Trophoblast cell (in vitro differentiated cells and primary cell): ENCODE results near the gene COMMD1.

Source experiments
- DNase-seq, 2 donors: peaks; one replicate each; pipeline ENCODE4 v3.0.0-alpha.2; 2016
- H2AFZ ChIP-seq: 2 replicates; pipeline ENCODE4 v1.6.1; 2013; ENCODE audit warnings: low read length, moderate library complexity, mild to moderate bottlenecking; ENCODE audit not compliant: insufficient read depth, poor library complexity
- H2AK5ac ChIP-seq: 2 replicates; pipeline ENCODE4 v1.6.1; 2013; ENCODE audit warnings: mild to moderate bottlenecking, low read length
- H2BK120ac ChIP-seq: 2 replicates; pipeline ENCODE4 v1.6.1; 2013; ENCODE audit warnings: low read length, mild to moderate bottlenecking, moderate library complexity; ENCODE audit not compliant: insufficient read depth, poor library complexity
- H2BK12ac ChIP-seq: 2 replicates; pipeline ENCODE4 v1.6.1; 2013; ENCODE audit warnings: mild to moderate bottlenecking, low read length, moderate library complexity
- H2BK5ac ChIP-seq: 2 replicates; pipeline ENCODE4 v1.6.1; 2013; ENCODE audit warnings: low read length, low read depth, moderate library complexity, mild to moderate bottlenecking; ENCODE audit not compliant: poor library complexity
- H3K14ac ChIP-seq: 2 replicates; pipeline ENCODE4 v1.6.1; 2013; ENCODE audit warnings: mild to moderate bottlenecking, low read length
- H3K18ac ChIP-seq: 2 replicates; pipeline ENCODE4 v1.6.1; 2013; ENCODE audit warnings: mild to moderate bottlenecking, low read length
- H3K23ac ChIP-seq: 2 replicates; pipeline ENCODE4 v1.6.1; 2013; ENCODE audit warnings: low read length
- H3K27ac ChIP-seq: 2 replicates; pipeline ENCODE4 v1.5.1; 2013; ENCODE audit warnings: low read depth, mild to moderate bottlenecking, inconsistent platforms, low read length, moderate library complexity
- H3K27me3 ChIP-seq: 2 replicates; pipeline ENCODE4 v1.6.1; 2013; ENCODE audit warnings: inconsistent platforms, mild to moderate bottlenecking, low read length, moderate library complexity; ENCODE audit not compliant: insufficient read depth
- H3K36me3 ChIP-seq, 2 experiments: 1 replicate in 1 of 2; 2 replicates in 1 of 2; pipeline ENCODE4 v1.6.1; 2013; ENCODE audit warnings: low read length in 2 of 2, mild to moderate bottlenecking in 2 of 2, moderate library complexity in 1 of 2; ENCODE audit not compliant: insufficient read depth in 2 of 2, control insufficient read depth in 1 of 2
- H3K4ac ChIP-seq: 2 replicates; pipeline ENCODE4 v1.6.1; 2013; ENCODE audit warnings: low read depth, mild to moderate bottlenecking, low read length, moderate library complexity
- H3K4me1 ChIP-seq, 2 experiments: 1 replicate in 1 of 2; 2 replicates in 1 of 2; pipeline ENCODE4 v1.6.1; 2013; ENCODE audit warnings: low read length in 2 of 2, mild to moderate bottlenecking in 2 of 2, moderate library complexity in 1 of 2; ENCODE audit not compliant: insufficient read depth in 2 of 2, control insufficient read depth in 1 of 2
- H3K4me2 ChIP-seq: 2 replicates; pipeline ENCODE4 v1.6.1; 2013; ENCODE audit warnings: inconsistent platforms, mild to moderate bottlenecking, low read length, moderate library complexity
- H3K4me3 ChIP-seq: 2 replicates; pipeline ENCODE4 v1.5.1; 2013; ENCODE audit warnings: mild to moderate bottlenecking, low read depth, low read length, inconsistent platforms
- H3K79me1 ChIP-seq: one replicate; pipeline ENCODE4 v1.6.1; 2013; ENCODE audit warnings: low read length
- H3K79me2 ChIP-seq: 2 replicates; pipeline ENCODE4 v1.6.1; 2013; ENCODE audit warnings: low read length, mild to moderate bottlenecking; ENCODE audit not compliant: control insufficient read depth, insufficient read depth, poor library complexity
- H3K9ac ChIP-seq: 2 replicates; pipeline ENCODE4 v1.6.1; 2013; ENCODE audit warnings: mild to moderate bottlenecking, low read length
- H3K9me3 ChIP-seq: 2 replicates; pipeline ENCODE4 v1.6.1; 2013; ENCODE audit warnings: low read depth, mild to moderate bottlenecking, control low read depth, inconsistent platforms, low read length; ENCODE audit not compliant: insufficient read depth
- H4K12ac ChIP-seq: 2 replicates; pipeline ENCODE4 v1.6.1; 2013; ENCODE audit warnings: low read depth, mild to moderate bottlenecking, low read length, moderate library complexity
- H4K8ac ChIP-seq: 2 replicates; pipeline ENCODE4 v1.6.1; 2013; ENCODE audit warnings: low read depth, mild to moderate bottlenecking, low read length, moderate library complexity
- H4K91ac ChIP-seq: one replicate; pipeline ENCODE4 v1.6.1; 2013; ENCODE audit warnings: low read depth, mild to moderate bottlenecking, low read length, moderate library complexity
- WGBS: extraction: QIAGEN DNeasy Blood & Tissue Kit; methylation state at CpG from one replicate; pipeline ENCODE4 v1.1.7; 2013; ENCODE audit warnings: missing lambda C conversion rate; ENCODE audit not compliant: insufficient read length, insufficient coverage; ENCODE audit errors: extremely low coverage; 5-methylcytosine and 5-hydroxymethylcytosine counted together

The COMMD1 gene

GRCh38 chr2:62163834-62164233 lies 258.4 kb downstream of the COMMD1 start:
- Histone ChIP-seq H3K4me3 (no peak overlapping the region), H2BK120ac (no peak overlapping the region), H3K18ac (no peak overlapping the region)

DNA sequence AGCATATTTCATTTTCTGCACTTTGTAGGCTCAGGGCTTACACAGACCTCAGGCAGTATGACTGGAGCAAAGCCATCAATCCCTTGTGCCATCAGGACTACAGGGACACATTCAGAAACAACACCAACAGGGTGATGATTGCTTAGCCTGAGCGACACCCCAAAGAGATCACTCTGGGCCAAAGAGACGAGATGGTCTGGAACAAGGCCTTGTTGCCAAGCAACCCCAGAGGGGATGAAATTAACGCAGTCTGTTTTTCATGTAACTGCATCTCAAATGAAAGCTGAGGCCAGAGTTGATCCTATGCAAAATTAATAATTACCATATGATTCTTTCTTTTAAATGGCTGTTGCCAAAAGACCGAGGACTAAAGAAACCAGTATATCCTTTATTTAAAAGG lies 270.3 kb downstream of the COMMD1 start:
- H2BK12ac ChIP-seq = no peak overlapping the region
- no peak overlapping the region for H2AK5ac ChIP-seq
- H3K27me3 ChIP-seq = no peaks in the 10 kb centered on the region
- DNase-seq = no peak
- no peak overlapping the region for H4K91ac ChIP-seq
- no peaks in the 10 kb centered on the region for H3K9me3 ChIP-seq
- no peak overlapping the region for H2AFZ ChIP-seq
- no peak overlapping the region for H3K23ac ChIP-seq
- no peaks in the 10 kb centered on the region for H3K36me3 ChIP-seq
- no peak overlapping the region for H3K18ac ChIP-seq
- H3K4ac ChIP-seq = no peak overlapping the region
- no peak overlapping the region for H3K14ac ChIP-seq
- no CpG with 5 or more reads among the region's 4 CpGs for WGBS
- H4K12ac ChIP-seq = no peak overlapping the region
- H3K4me3 ChIP-seq = no peak overlapping the region
- no peak overlapping the region for H3K27ac ChIP-seq
- H3K9ac ChIP-seq = peak overlapping the region; percentile 59
- H3K79me2 ChIP-seq = no peaks in the 10 kb centered on the region
- no peak overlapping the region for H4K8ac ChIP-seq
- H3K4me1 ChIP-seq = no peaks in the 10 kb centered on the region
- no peak overlapping the region for H2BK5ac ChIP-seq
- H2BK120ac ChIP-seq = no peak overlapping the region
- H3K79me1 ChIP-seq = no peaks in the 10 kb centered on the region
- H3K4me2 ChIP-seq = no peak overlapping the region

More at GRCh38 chr2:62163834-62164233, 258.4 kb downstream of the COMMD1 start:
- no peak overlapping the region for H4K8ac ChIP-seq
- H3K4ac ChIP-seq = no peak overlapping the region
- H3K4me2 ChIP-seq = no peak overlapping the region
- WGBS = no CpG with 5 or more reads among the region's 2 CpGs
- H3K36me3 ChIP-seq = no peaks in the 10 kb centered on the region
- H2BK5ac ChIP-seq = no peak overlapping the region
- H3K23ac ChIP-seq = no peak overlapping the region
- no peak overlapping the region for H3K9ac ChIP-seq
- H3K27ac ChIP-seq = no peak overlapping the region
- peaks cover 1% of the 10 kb centered on the region for H3K79me2 ChIP-seq
- H3K4me1 ChIP-seq = peaks cover 0 to 2% of the 10 kb centered on the region in 2 experiments
- no peaks in the 10 kb centered on the region for H3K27me3 ChIP-seq
- H2AK5ac ChIP-seq = no peak overlapping the region
- no peaks in the 10 kb centered on the region for H3K9me3 ChIP-seq
- H2AFZ ChIP-seq = no peak overlapping the region
- DNase-seq = no peak
- H4K91ac ChIP-seq = no peak overlapping the region
- H3K79me1 ChIP-seq = peaks cover 3% of the 10 kb centered on the region
- no peak overlapping the region for H4K12ac ChIP-seq
- no peak overlapping the region for H3K14ac ChIP-seq
- H2BK12ac ChIP-seq = no peak overlapping the region

DNA sequence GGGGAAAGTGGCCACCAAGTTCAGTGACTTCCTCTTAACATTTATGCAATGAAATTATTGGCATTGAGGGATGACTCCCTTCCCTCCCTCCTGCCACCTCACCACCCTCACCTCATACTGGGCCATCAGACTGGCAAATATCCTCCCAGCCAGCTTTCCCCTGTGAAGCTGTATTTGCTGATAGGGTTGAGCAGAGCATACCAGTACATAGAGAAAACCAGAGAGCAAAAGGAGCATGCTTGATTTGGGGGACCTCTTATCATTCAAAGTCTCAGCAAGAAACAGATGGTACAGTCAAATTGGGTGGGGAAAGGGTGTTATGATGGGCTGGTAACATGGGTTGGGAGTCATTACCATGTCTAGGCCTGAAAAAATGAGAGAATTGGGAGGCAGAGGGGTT lies 271.3 kb downstream of the COMMD1 start:
- no peak overlapping the region for H2BK5ac ChIP-seq
- H3K27me3 ChIP-seq = no peaks in the 10 kb centered on the region
- no peak overlapping the region for H2AFZ ChIP-seq
- H2BK120ac ChIP-seq = no peak overlapping the region
- no peak overlapping the region for H3K9ac ChIP-seq
- no peak overlapping the region for H3K4me3 ChIP-seq
- no peak overlapping the region for H4K12ac ChIP-seq
- no peak overlapping the region for H3K14ac ChIP-seq
- H3K36me3 ChIP-seq = no peaks in the 10 kb centered on the region
- no peak overlapping the region for H3K27ac ChIP-seq
- H3K18ac ChIP-seq = no peak overlapping the region
- H4K8ac ChIP-seq = no peak overlapping the region
- no peak overlapping the region for H3K4me2 ChIP-seq
- no peak for DNase-seq
- H2AK5ac ChIP-seq = no peak overlapping the region
- H3K4me1 ChIP-seq = no peaks in the 10 kb centered on the region
- H4K91ac ChIP-seq = no peak overlapping the region
- no peaks in the 10 kb centered on the region for H3K9me3 ChIP-seq
- no peak overlapping the region for H2BK12ac ChIP-seq
- no peaks in the 10 kb centered on the region for H3K79me2 ChIP-seq
- H3K4ac ChIP-seq = no peak overlapping the region
- no peaks in the 10 kb centered on the region for H3K79me1 ChIP-seq
- H3K23ac ChIP-seq = no peak overlapping the region

- Histone ChIP-seq H2BK5ac (no peak overlapping the region), H3K23ac (no peak overlapping the region), H2AK5ac (no peak overlapping the region), H3K4me1 (no peaks in the 10 kb centered on the region), H4K91ac (no peak overlapping the region), H3K27me3 (no peaks in the 10 kb centered on the region), H2BK120ac (no peak overlapping the region), H3K27ac (no peak overlapping the region), H3K79me1 (no peaks in the 10 kb centered on the region), H3K9ac (no peak overlapping the region), H3K36me3 (no peaks in the 10 kb centered on the region), H3K79me2 (no peaks in the 10 kb centered on the region), H2BK12ac (no peak overlapping the region), H3K18ac (no peak overlapping the region), H4K8ac (no peak overlapping the region), H3K4me2 (no peak overlapping the region), H4K12ac (no peak overlapping the region), H3K4me3 (no peak overlapping the region), H3K9me3 (no peaks in the 10 kb centered on the region), H2AFZ (no peak overlapping the region), H3K4ac (no peak overlapping the region), H3K14ac (no peak overlapping the region)
- no peak for DNase-seq
- WGBS = no CpG with 5 or more reads among the region's 4 CpGs
Measured at GRCh38 chr2:62177392-62178049, 272.0 kb downstream of the COMMD1 start.
